ENCODE data around the gene POLL.

The POLL gene

GRCh38 chr10:101567165-101568006 lies 20.7 kb downstream of the POLL start:
- no peak overlapping the region for H3K9ac ChIP-seq
- peaks cover 36 to 52% (median 44%) of the 10 kb centered on the region in 11 experiments for H3K27me3 ChIP-seq
- H3K27ac ChIP-seq = no peak overlapping the region
- no peaks in the 10 kb centered on the region for H3K36me3 ChIP-seq
- peaks cover 0 to under 1% (median 0%) of the 10 kb centered on the region in 11 experiments; a peak in 2 of 22 replicates for H3K9me3 ChIP-seq (replicated peaks in 1 of 11)
- no peak for TF ChIP-seq Cebpa-rat (IDR thresholded peaks at IDR 0.05)
- no peaks in the 10 kb centered on the region; a peak in 3 of 22 replicates for H4K20me1 ChIP-seq
- H3K4me3 ChIP-seq = no peak overlapping the region
- peak overlapping the region in 10 of 11 experiments; percentile 30 to 55 (median 40); a peak in 15 of 22 replicates for H3K4me2 ChIP-seq
- H3K4me1 ChIP-seq = peaks cover 9 to 37% (median 17%) of the 10 kb centered on the region in 10 experiments

- H3K4me3 ChIP-seq = no peak overlapping the region
- no peak overlapping the region for H3K27ac ChIP-seq
- no peak overlapping the region for H3K9ac ChIP-seq
- no peaks in the 10 kb centered on the region for H3K36me3 ChIP-seq
- H3K27me3 ChIP-seq = peaks cover 36 to 52% (median 44%) of the 10 kb centered on the region in 11 experiments
- peaks cover 9 to 38% (median 17%) of the 10 kb centered on the region in 10 experiments for H3K4me1 ChIP-seq
- TF ChIP-seq Cebpa-rat (IDR thresholded peaks at IDR 0.05) = no peak
- no peaks in the 10 kb centered on the region for H3K9me3 ChIP-seq (replicated peaks in 1 of 11)
- peak overlapping the region; percentile 30 to 55 (median 38); a peak in 19 of 22 replicates for H3K4me2 ChIP-seq
- H4K20me1 ChIP-seq = no peaks in the 10 kb centered on the region; a peak in 3 of 22 replicates
Observed at GRCh38 chr10:101566333-101567164, 21.5 kb downstream of the POLL start.

GRCh38 chr10:101565936-101566332 lies 22.1 kb downstream of the POLL start:
- peaks cover 5 to 41% (median 18%) of the 10 kb centered on the region in 10 experiments for H3K4me1 ChIP-seq
- no peak for TF ChIP-seq Cebpa-rat (IDR thresholded peaks at IDR 0.05)
- H3K27me3 ChIP-seq = peaks cover 36 to 52% (median 44%) of the 10 kb centered on the region in 11 experiments
- peak overlapping the region in 3 of 11 experiments; percentile 42 to 49 (median 44); a peak in 3 of 22 replicates for H3K4me2 ChIP-seq
- H4K20me1 ChIP-seq = no peaks in the 10 kb centered on the region; a peak in 3 of 22 replicates
- H3K4me3 ChIP-seq = no peak overlapping the region
- H3K9me3 ChIP-seq (replicated peaks in 1 of 11) = no peaks in the 10 kb centered on the region
- H3K36me3 ChIP-seq = no peaks in the 10 kb centered on the region
- H3K27ac ChIP-seq = no peak overlapping the region
- no peak overlapping the region for H3K9ac ChIP-seq

DNA sequence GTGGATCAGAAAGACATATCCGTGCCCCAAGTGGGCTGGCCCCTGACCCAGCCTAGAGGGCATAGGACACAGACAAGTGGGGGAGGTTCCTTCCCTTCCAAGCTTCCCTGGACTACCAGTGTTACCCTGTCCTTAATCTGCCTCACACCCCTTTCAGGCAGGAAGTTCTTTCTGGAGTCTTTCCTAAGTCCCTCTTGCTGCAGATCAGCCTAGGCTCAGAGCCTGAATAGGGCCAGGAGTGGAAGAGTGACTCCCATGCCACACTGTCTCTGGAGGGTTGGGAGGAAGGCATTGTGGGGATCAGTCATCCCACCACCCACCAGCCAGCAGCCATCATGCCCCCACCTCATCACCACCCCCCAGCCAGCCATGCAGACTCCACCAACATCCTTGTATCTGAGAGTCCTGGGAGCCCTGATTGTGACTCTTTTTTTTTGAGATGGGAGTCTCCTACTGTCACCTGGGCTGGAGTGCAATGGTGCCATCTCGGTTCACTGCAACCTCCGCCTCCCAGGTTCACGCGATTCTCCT lies 22.6 kb downstream of the POLL start:
- Histone ChIP-seq H3K4me3 (no peak overlapping the region), H3K4me1 (peaks cover 5 to 41% (median 18%) of the 10 kb centered on the region in 10 experiments; a peak in 19 of 20 replicates), H3K27me3 (peaks cover 36 to 52% (median 44%) of the 10 kb centered on the region in 11 experiments), H3K9me3 (replicated peaks in 1 of 11) (no peaks in the 10 kb centered on the region), H3K36me3 (no peaks in the 10 kb centered on the region), H3K4me2 (no peak overlapping the region), H3K27ac (no peak overlapping the region), H4K20me1 (no peaks in the 10 kb centered on the region; a peak in 3 of 22 replicates), H3K9ac (no peak overlapping the region)
- TF ChIP-seq Cebpa-rat (IDR thresholded peaks at IDR 0.05) = no peak

- no peak overlapping the region for H3K9ac ChIP-seq
- peaks cover 9 to 38% (median 22%) of the 10 kb centered on the region in 10 experiments; a peak in 19 of 20 replicates for H3K4me1 ChIP-seq
- no peak overlapping the region for H3K4me2 ChIP-seq
- no peak overlapping the region for H3K27ac ChIP-seq
- H3K4me3 ChIP-seq = no peak overlapping the region
- no peak for TF ChIP-seq Cebpa-rat (IDR thresholded peaks at IDR 0.05)
- peaks cover 32 to 47% (median 40%) of the 10 kb centered on the region in 11 experiments for H3K27me3 ChIP-seq
- no peaks in the 10 kb centered on the region; a peak in 3 of 22 replicates for H4K20me1 ChIP-seq
- H3K36me3 ChIP-seq = no peaks in the 10 kb centered on the region
- H3K9me3 ChIP-seq (replicated peaks in 1 of 11) = no peaks in the 10 kb centered on the region
Observed at GRCh38 chr10:101564490-101564991, 23.5 kb downstream of the POLL start.

- no peak for TF ChIP-seq Cebpa-rat (IDR thresholded peaks at IDR 0.05)
Observed at GRCh38 chr10:101563497-101564040, 24.5 kb downstream of the POLL start.

GRCh38 chr10:101563007-101563406 lies 25.1 kb downstream of the POLL start:
- Histone ChIP-seq H3K27me3 (peaks cover 18 to 32% (median 26%) of the 10 kb centered on the region in 11 experiments), H3K9ac (no peak overlapping the region), H3K4me3 (no peak overlapping the region), H4K20me1 (no peaks in the 10 kb centered on the region; a peak in 3 of 22 replicates), H3K9me3 (replicated peaks in 1 of 11) (no peaks in the 10 kb centered on the region), H3K4me1 (peaks cover 19 to 42% (median 31%) of the 10 kb centered on the region in 10 experiments), H3K36me3 (no peaks in the 10 kb centered on the region), H3K4me2 (no peak overlapping the region), H3K27ac (no peak overlapping the region)
- no peak for TF ChIP-seq Cebpa-rat (IDR thresholded peaks at IDR 0.05)

More at GRCh38 chr10:101563497-101564040, 24.5 kb downstream of the POLL start:
- H3K9me3 ChIP-seq (replicated peaks in 1 of 11) = no peaks in the 10 kb centered on the region
- H3K4me1 ChIP-seq = peaks cover 14 to 37% (median 25%) of the 10 kb centered on the region in 10 experiments
- H3K27me3 ChIP-seq = peaks cover 24 to 37% (median 32%) of the 10 kb centered on the region in 11 experiments
- no peak overlapping the region for H3K4me2 ChIP-seq
- H4K20me1 ChIP-seq = no peaks in the 10 kb centered on the region; a peak in 3 of 22 replicates
- H3K9ac ChIP-seq = no peak overlapping the region
- H3K4me3 ChIP-seq = no peak overlapping the region
- no peaks in the 10 kb centered on the region for H3K36me3 ChIP-seq
- no peak overlapping the region for H3K27ac ChIP-seq

- Histone ChIP-seq H3K4me1 (peaks cover 25 to 40% (median 34%) of the 10 kb centered on the region in 10 experiments), H3K4me3 (no peak overlapping the region), H3K36me3 (no peaks in the 10 kb centered on the region), H3K9me3 (replicated peaks in 1 of 11) (no peaks in the 10 kb centered on the region), H4K20me1 (no peaks in the 10 kb centered on the region; a peak in 2 of 22 replicates), H3K27ac (no peak overlapping the region), H3K9ac (no peak overlapping the region), H3K4me2 (no peak overlapping the region), H3K27me3 (peaks cover 14 to 24% (median 19%) of the 10 kb centered on the region in 11 experiments)
- TF ChIP-seq Cebpa-rat (IDR thresholded peaks at IDR 0.05) = no peak
Observed at GRCh38 chr10:101562231-101562630, 25.8 kb downstream of the POLL start.
